SIG-M5 treated with dmso at 0.1 percent for 504 hours (cell line): ENCODE data around the gene ATRN.
"Not testable (repeated sequence)": the region's sequence is repeated elsewhere in the genome, so short reads cannot be mapped to it uniquely, and the experiment has no call there.

Experiments used
- DNase-seq: peaks from one replicate; lab custom pipeline; 2025; ENCODE audit not compliant: unreplicated experiment; lab: John Stamatoyannopoulos, UW

The ATRN gene

DNA sequence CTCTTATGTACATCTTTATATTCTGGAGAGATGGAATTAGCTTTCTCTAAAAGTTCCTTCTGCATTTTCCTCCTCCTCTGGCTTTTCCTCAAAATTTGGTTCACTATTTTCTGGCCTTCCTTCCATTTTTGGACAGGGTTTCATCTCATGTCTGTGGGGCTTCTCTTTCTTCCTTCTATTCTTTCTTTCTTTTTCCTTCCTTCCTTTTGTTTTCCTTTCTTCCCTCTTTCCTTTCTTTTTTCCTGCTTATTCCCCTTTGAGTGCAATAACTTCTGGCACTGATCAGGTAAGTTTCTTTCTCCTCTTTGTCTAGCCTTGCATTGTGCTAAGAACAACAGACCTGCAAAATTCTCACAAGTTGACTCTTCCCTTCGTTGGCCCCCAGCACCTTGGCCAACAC lies 5.5 kb upstream of the ATRN start:
- no peak for DNase-seq

- DNase-seq: no peak
Measured at GRCh38 chr20:3470208-3470626, 601 bp upstream of the ATRN start.

GRCh38 chr20:3471397-3472021 lies 691 bp downstream of the ATRN start:
- no peak for DNase-seq

DNA sequence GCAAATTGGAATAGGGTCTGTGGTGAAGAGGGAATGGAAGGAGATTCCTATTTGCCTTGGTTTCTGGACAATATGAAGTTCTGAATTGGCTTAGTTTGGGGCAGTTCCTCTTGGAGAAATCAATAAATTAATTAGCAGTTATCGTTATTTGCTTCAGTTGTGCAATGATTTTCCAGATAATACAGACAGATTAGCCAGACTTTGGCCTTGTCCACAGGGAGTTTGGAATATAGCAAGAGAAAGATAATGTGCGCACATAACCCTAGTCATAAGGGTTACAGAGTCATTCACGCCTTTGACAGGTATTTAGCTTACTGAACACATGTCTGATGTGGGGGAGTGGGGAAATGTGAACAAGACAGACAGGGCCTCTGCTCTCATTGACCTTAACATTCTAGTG lies 1.3 kb downstream of the ATRN start:
- DNase-seq: no peak

DNA sequence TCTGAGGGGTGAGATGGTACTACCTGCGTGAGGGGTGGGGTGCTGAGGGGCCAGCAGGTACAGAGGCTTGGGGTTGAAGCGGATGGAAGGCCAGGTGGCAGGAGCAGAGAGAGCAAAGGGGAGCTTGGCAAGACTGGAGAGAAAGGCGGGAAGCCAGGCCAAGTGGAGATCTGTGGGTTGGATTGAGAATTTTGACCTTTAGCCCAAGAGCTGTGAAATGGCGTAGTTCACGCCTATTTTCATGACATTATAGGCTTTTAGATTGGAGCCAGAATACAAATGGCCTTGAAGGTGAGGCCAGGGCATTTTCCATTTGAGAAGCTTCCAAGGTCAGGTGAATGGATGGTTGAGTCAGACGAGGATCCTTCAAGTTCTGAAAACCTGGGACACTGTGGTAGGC lies 2.5 kb downstream of the ATRN start:
- no peak for DNase-seq

GRCh38 chr20:3473944-3474343 lies 3.1 kb downstream of the ATRN start:
- DNase-seq: no peak

- DNase-seq: not testable (repeated sequence)
Measured at GRCh38 chr20:3477003-3477860, 6.4 kb downstream of the ATRN start.

GRCh38 chr20:3477861-3478544 lies 7.2 kb downstream of the ATRN start:
- DNase-seq: no peak

- no peak for DNase-seq
Measured at GRCh38 chr20:3479025-3479424, 8.2 kb downstream of the ATRN start.

GRCh38 chr20:3479759-3480615 lies 9.2 kb downstream of the ATRN start:
- no peak for DNase-seq

DNA sequence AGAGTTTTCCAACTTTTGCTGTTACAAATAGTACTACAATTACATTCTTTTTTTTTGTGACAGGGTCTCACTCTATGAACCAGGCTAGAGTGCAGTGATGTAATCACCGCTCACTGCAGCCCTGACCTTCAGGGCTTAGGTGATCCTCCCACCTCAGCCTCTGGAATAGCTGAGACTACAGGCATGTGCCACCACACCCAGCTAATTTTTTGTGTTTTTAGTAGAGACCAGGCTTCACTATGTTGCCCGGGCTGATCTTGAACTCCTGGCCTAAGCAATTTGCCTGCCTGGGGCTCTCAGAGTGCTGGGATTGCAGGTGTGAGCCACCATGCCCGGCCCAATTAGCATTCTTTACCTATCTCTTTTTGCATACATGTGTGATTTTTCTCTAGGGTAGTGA lies 12.5 kb downstream of the ATRN start:
- no peak for DNase-seq

DNA sequence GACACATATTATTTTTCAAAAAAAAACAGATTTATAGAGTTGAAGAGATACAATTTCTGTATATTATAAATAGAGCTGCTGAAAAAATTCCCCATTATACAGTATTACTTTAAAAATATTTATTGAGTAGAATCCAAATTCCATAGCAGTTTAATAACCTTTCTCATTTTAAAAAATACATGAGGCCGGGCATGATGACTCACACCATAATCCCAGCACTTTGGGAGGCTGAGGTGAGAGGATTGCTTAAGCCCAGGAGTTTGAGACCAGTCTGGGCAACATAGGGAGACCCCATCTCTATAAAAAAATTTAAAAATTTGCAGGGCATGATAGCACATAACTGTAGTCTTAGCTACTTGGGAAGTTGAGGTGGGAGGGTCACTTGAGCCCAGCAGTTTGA lies 13.0 kb downstream of the ATRN start:
- no peak for DNase-seq

- DNase-seq: no peak
Measured at GRCh38 chr20:3485913-3486312, 15.1 kb downstream of the ATRN start.

DNA sequence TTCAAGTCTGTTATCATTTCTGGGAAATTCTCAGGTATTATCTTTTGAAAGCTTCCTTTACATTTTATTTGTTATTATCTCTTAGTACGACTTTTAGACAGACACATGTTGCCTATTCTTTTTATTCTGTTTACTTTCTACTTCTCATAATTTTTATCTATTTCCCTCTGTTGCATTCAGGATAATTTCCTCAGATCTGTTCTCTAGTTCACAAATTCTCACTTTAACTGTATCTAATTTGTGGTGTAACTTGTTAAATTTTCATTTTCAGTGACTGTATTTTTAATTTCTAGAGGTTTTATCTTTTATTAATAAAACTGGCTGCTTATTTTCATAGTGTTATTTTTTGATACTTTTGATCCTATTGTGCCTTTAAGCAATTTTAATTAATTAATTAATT lies 16.0 kb downstream of the ATRN start:
- no peak for DNase-seq

- no peak for DNase-seq
Measured at GRCh38 chr20:3492669-3493068, 21.9 kb downstream of the ATRN start.

- no peak for DNase-seq
Measured at GRCh38 chr20:3494218-3494617, 23.4 kb downstream of the ATRN start.

DNA sequence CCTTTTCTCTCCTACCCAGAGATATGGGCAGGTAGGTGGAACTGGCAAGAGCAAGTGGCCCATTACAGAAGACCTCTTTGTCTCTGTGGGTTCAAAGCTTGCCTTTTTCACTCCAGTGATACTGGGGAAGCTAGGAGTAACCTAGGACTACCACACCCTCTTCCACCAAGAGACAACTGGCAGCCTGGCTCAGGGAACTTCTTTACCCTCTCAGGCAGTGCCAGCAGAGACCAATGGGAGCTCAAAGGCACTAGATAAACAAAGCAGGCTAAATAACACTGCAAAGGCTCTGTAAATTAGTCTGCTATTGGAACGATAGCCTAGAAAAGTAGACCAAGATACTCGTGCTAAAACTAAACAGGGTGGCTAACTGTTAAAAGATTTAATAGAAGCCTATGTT lies 32.1 kb downstream of the ATRN start:
- no peak for DNase-seq

GRCh38 chr20:3505148-3505547 lies 34.3 kb downstream of the ATRN start:
- no peak for DNase-seq

- no peak for DNase-seq
Measured at GRCh38 chr20:3509064-3509463, 38.2 kb downstream of the ATRN start.

DNA sequence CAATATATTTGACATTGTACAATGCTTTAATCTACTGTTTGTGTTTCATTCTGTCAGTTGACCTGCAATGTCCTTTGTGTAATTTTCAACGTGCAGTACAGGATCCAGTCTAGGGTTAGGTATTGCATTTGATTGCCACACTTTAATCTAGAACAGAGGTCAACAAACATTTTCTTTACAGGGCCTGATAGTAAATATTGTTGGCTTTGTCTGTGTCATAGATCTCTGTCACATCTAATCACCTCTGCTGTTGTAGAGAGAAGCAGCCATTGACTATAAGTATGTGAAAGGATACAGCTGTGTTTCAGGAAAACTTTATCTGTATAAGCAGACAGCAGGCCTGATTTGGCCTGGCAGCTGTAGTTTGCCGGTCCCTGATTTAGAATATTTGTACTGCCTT lies 39.3 kb downstream of the ATRN start:
- no peak for DNase-seq

DNA sequence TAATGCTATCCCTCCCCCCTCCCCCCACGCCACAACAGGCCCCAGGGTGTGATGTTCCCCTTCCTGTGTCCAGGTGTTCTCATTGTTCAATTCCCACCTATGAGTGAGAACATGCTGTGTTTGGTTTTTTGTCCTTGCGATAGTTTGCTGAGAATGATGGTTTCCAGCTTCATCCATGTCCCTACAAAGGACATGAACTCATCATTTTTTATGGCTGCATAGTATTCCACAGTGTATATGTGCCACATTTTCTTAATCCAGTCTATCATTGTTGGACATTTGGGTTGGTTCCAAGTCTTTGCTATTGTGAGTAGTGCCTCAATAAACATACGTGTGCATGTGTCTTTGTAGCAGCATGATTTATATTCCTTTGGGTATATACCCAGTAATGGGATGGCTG lies 41.4 kb downstream of the ATRN start:
- DNase-seq: not testable (repeated sequence)
